Jurkat, Clone E6-1 (cell line): ENCODE measurements around the gene BSN.
A peak's percentile ranks its signal among the peaks of the same experiment; 100 is the strongest.

Source experiments
- DNase-seq: peaks from one replicate; pipeline ENCODE4 v3.0.0-alpha.2; 2011; ENCODE audit warnings: low read depth, low spot score
- H3K4me3 ChIP-seq: 2 replicates; pipeline ENCODE4 v1.5.1; 2011; ENCODE audit warnings: mild to moderate bottlenecking, low read length, control low read depth, moderate library complexity

Gene BSN

GRCh38 chr3:49649576-49649975 is 95.3 kb downstream of the BSN start:
- no peak overlapping the region for H3K4me3 ChIP-seq
- DNase-seq, result no peak

GRCh38 chr3:49650177-49650576 is 95.9 kb downstream of the BSN start:
- no peak overlapping the region for H3K4me3 ChIP-seq
- no peak for DNase-seq

- H3K4me3 ChIP-seq, result no peak overlapping the region
- DNase-seq, result no peak
These were observed 96.4 kb downstream of the BSN start for GRCh38 chr3:49650637-49651036.

- no peak overlapping the region for H3K4me3 ChIP-seq
- DNase-seq, result no peak
These were observed 98.1 kb downstream of the BSN start for GRCh38 chr3:49652218-49652902.

- no peak overlapping the region for H3K4me3 ChIP-seq
- no peak for DNase-seq
These were observed 98.7 kb downstream of the BSN start for GRCh38 chr3:49652903-49653415.

- DNase-seq, result no peak
- no peak overlapping the region for H3K4me3 ChIP-seq
These were observed 99.3 kb downstream of the BSN start for GRCh38 chr3:49653621-49654020.

- DNase-seq, result no peak
- no peak overlapping the region for H3K4me3 ChIP-seq
These were observed 100.0 kb downstream of the BSN start for GRCh38 chr3:49654176-49654825.

- peak; percentile 57 for DNase-seq
These were observed 100.8 kb downstream of the BSN start for GRCh38 chr3:49654955-49655556.

GRCh38 chr3:49655731-49656285 is 101.5 kb downstream of the BSN start:
- no peak for DNase-seq
- no peak overlapping the region for H3K4me3 ChIP-seq

More at GRCh38 chr3:49654955-49655556, 100.8 kb downstream of the BSN start:
- no peak overlapping the region for H3K4me3 ChIP-seq

GRCh38 chr3:49656541-49657112 is 102.3 kb downstream of the BSN start:
- DNase-seq, result no peak
- H3K4me3 ChIP-seq, result no peak overlapping the region

GRCh38 chr3:49657208-49657915 is 103.1 kb downstream of the BSN start:
- no peak overlapping the region for H3K4me3 ChIP-seq
- no peak for DNase-seq

GRCh38 chr3:49658711-49659110 is 104.4 kb downstream of the BSN start:
- no peak for DNase-seq
- H3K4me3 ChIP-seq, result no peak overlapping the region

- no peak overlapping the region for H3K4me3 ChIP-seq
- no peak for DNase-seq
These were observed 105.5 kb downstream of the BSN start for GRCh38 chr3:49659756-49660155.

- H3K4me3 ChIP-seq, result no peak overlapping the region
- DNase-seq, result no peak
These were observed 107.0 kb downstream of the BSN start for GRCh38 chr3:49661281-49661680.

GRCh38 chr3:49662021-49662420 is 107.7 kb downstream of the BSN start:
- DNase-seq, result no peak
- H3K4me3 ChIP-seq, result no peak overlapping the region

GRCh38 chr3:49662720-49663413 is 108.6 kb downstream of the BSN start:
- no peak for DNase-seq
- no peak overlapping the region for H3K4me3 ChIP-seq

GRCh38 chr3:49663831-49664230 is 109.6 kb downstream of the BSN start:
- DNase-seq, result no peak
- H3K4me3 ChIP-seq, result no peak overlapping the region

- no peak overlapping the region for H3K4me3 ChIP-seq
- DNase-seq, result no peak
These were observed 110.0 kb downstream of the BSN start for GRCh38 chr3:49664300-49664699.
